ENCODE results near the gene WDR54.
A peak's percentile ranks its signal among the peaks of the same experiment; 100 is the strongest.

WDR54 gene, protein sequence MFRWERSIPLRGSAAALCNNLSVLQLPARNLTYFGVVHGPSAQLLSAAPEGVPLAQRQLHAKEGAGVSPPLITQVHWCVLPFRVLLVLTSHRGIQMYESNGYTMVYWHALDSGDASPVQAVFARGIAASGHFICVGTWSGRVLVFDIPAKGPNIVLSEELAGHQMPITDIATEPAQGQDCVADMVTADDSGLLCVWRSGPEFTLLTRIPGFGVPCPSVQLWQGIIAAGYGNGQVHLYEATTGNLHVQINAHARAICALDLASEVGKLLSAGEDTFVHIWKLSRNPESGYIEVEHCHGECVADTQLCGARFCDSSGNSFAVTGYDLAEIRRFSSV

DNA sequence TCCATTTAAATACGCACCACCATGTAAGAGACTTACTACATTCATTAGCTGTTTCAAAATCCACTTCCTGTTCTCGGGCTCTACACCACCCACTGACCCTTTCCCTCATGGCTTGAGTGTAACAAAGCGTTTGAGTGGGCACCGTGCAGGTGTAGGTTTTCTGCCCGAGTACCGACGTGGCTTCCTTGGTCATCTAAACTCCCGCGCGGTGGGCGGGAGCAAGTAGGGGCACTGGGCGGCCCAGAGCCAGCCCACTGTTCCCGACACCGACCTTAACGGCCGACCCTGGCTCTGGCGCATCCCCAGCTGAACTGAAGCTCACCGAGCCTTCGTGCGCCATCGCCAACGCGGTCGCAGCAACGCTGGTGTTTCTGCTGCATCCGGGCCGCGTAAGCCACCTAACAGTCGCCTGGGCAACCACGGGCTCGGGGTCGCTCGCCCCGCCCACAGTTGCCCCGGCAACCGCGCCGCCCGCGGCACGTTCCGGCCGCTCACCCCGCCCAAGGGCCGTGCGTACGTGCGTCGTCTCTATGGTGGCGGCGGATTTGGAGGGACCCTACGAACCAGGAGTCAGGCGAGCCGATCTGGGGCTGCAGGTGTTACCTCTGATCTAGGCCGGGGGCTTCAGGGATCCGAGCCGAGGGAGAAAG lies at the start of gene WDR54, which contains the start of gene C2orf81:
Gene WDR54 (plus strand): TSS at position 510 of the 650 bp plus-strand sequence. CDS start 424 bp downstream, outside the sequence.
Gene C2orf81 (minus strand): TSS at position 399 of the 650 bp plus-strand sequence. CDS start 59 bp downstream, at position 340.
- DNase-seq = peak; percentile 99

DNA sequence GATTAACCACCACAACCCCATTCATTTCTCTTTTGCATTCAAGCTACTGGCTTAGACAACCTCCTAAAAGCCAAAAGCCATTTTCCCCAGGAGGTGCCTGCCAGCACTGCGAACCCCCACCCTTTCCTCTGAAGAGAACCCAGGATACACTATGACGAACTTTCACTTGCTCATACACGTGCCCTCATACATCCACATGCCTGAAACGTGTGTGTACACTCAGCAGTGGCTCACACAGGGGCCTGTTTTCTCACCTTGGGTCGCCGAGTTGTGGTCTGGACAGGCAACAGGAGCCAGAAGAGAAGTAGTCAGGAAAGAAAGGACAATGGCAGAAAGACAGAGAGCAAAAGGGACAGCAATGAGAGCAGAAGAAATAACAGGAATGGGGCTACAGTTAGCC lies 48.9 kb upstream of the WDR54 start:
- no peak for DNase-seq

DNA sequence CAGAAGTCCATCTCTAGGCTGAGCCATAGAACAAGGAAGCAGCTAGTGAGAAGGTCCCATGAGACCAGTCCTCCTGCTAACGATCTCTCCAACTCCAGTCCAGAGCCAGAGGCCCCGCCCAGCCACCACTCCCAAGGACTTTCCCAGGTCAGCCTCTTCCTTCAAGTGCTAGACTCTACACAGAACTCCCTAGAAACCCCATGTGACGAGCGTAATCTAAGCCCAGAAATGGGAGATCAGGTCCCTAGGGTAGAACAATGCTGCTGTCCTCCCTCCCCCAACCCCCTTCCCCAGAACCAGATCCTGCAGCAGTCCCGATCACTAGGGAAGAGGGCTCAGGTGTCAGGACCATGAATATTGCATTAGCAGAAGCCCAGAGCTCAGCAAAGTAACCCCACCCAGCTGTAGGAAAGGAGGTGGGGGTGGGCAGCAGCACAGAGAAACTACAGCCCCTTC lies 48.3 kb upstream of the WDR54 start:
- no peak for DNase-seq

DNA sequence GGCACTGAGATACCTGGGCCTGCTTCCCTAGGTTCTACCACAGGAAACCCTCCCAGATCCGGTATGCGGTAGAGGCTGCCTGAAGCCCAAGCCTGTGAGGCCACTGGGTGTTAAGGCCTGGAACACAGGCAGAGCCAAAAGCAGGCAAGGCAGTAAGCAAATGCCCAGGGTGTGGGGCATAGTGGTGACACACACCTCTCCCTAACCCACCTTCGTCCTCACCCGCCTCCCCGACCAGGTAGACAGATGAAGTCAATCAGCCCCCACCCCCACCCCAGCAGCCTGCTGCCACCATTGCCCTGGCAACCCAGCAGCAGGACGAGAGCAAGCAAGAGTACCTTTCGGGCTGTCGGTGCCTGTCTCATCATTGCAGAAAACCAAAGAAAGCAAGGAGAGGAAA lies 47.5 kb upstream of the WDR54 start:
- DNase-seq = no peak

DNA sequence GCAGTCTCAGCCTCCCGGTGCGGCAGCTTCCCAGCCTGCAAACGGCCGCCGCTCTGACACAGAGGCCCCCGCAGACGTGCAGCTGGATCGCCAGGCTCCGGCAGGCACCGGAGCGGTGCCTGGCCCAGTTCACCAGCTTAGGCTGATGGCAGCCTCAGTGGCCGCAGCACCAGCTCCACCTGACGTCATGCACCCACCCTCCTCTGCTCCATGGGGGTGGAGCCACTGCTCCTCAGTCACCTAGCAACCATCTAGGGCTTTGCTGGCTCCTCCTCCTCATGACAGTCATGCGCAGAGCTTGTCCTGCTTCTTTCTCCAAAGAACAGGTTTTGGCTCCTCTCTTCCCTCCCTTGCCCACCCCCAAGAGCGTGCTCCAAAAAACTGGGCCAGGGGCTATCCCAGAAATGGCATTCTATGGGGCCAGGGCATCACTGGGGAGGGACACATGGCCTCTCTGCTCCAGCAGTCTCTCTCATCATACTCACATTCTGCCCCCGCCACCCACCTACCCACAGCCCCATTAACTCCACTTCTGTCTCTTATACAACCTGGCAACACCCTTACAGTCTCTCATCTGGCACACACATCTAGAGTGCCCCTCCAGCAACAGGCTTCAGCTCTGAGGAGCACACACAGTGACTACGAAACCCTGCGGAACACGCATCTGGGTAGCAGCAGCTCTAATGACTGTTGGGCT lies 46.9 kb upstream of the WDR54 start:
- DNase-seq = peak; percentile 76

DNA sequence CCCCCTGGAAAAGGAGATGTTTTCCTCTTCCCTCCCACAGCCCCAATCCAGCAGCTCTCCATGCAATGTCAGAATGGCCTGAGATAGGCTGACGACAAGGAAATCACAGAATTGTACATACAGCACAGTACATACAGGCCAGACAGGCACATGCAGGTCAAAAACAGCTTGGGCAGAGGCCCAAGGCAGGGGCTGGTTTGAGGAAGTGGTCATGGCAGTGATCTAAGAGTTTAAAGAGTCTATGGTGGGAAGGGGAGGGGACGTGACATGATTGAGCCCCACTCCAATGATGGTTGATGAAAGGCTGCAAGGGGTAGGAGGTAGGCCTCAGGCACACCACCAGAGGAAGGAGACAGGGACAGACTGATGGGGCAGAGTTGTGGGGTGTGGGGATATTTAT lies 45.7 kb upstream of the WDR54 start:
- DNase-seq = no peak

DNA sequence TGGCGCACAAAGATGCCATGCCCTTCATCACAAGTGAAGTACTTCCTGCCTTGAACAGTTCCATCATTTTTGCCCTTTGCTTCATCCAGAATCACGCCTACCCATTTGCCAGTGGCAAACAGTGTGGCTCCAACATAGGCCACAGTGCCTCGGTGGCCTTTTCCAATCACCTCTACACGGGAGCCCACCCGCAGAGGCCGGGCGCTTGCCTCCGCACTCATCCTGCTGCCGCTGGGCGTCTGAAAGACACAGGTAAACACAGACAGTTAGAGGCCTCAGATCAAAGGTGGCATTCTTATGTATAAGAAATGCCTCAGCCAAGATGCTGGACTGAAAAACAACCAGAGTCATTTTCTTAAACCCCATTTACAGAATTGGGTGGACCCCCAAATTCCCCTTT lies 43.5 kb upstream of the WDR54 start:
- no peak for DNase-seq

DNA sequence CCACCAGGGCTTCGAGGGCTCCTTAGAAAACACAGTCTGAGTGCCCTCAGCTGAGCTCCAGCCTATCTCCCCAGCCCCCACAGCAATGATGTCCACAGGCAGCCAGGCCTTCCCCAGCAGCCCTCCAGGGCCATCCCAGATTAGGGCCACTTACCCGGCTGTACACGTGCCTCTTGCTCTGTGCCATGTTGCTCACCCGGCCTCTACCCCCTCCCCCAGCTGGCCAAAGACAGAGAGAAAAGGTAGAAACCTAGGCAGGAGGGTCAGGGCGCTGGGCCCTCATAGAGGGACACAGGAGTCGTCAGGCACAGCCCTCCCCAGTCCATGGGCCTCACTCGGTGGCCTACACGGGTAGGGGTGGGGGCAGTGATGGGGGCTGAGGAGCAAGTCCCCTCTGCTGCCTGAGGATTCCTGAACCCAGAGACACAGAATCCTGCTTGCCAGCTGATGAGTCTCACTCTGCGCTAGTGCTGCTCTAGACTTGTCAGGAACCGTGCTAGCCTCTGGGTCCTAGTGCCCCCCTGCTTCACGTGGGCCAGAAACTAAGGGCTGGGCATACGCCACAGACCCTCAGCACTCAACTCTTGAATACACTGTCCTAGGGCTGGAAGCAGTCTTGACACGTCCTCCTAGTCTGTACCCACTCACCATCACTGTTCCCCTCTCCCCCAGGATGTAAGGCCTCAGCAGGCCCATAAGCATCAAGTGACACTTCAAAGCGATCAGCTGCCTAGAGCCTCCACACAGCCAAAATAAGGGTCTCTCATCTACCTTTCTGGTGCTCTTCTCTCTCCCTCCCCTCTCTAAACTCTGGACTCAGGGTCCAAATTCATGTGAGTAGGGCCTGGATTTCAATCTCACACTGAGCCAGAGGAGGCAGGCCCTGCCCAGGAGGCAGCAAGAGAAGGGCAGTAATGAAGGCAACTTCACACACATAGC lies 41.4 kb upstream of the WDR54 start, which contains the start of gene DCTN1:
Gene DCTN1 (minus strand): TSS at position 461 of the 939 bp plus-strand sequence. CDS start 274 bp downstream, at position 187.
- peak; percentile 13 for DNase-seq

DNA sequence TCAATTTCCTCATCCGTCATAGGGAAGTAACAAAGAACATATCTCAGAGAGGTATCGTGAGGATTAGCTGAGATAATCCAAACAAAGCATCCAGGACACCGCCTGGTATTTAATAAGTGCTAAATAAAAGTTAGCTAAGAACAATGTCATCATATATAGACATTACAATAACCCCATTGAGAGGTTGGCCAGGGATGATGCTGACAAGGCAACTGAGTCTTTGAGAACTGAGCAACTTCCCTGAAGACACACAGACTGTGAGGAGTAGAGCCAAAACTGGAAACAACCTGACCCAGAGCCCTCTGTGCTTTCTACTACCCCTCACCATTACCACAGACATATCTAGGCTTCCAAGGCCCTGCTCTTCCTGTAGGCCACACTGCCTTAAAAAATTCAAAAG lies 39.8 kb upstream of the WDR54 start:
- DNase-seq = no peak

DNA sequence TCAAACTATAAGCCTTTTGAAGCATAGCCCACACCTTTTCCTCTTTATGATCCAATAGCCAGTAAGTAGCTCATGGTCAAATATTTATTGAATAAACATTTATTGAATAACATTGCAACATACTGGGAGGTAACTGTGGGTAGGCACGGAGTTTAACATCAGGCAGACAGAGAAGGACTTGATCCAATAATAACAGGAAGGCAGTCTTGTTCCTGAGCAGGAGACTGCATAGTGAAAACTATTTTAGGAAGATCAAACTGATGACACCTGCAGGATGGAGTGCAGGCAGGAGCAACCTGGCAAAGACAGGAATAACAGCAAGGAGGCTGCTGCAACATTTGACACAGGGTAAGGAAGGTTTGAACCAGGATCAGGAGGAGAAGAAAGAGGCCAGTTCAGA lies 38.3 kb upstream of the WDR54 start:
- peak; percentile 53 for DNase-seq

DNA sequence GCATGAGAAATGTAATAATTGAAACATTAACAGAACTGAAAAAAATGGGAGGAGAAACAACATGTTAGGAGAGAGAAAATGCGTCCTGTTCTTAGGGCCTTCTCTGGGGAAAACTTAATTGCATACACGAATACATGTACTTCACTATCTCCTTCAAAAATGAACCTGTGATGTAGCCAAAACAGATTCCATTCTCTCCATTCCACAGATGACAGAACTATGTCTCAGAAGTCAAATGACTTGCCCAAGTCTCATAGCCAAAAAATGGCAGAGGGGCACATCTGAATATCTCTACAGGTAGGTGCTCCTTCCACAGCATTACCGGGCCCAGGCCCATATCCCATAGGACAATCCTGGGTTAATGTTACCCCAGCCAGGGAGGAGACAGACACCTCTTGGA lies 37.5 kb upstream of the WDR54 start:
- no peak for DNase-seq

DNA sequence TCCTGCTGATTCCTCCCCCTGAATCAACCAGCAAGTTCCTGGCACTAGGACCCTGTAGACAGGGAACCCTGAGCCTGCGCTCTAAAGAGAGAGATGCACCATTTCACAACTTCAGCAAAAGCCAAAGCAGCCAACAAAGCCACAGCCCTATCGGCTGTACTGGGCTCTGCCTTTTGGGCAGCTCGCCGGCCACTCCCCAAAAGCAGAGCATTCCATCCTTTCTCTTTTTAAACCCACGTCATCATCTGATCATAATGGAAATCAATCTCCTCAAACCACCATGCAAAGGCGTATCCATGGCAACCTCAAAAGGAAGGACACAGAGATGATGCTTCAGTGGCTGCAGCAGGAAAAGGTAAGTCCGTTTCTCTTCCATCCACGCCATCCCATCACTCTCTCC lies 36.1 kb upstream of the WDR54 start:
- no peak for DNase-seq

DNA sequence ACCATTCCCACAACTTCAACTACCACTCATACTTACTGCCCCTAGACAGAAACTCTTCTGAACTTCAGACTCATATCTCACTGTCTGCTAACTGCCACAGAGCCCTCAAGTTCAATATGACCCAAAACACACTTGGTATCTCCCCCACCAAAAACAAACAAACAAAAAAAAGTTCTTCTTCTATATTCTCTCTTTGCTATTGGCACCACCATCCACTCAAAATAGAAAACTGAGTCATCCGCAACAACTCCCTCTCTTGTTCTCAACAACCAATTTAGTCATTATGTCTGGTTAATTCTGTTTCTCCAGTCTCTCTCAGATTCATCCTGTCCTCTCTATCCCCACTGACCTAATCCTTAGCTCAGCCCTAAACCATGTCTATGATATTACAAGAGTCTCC lies 34.2 kb upstream of the WDR54 start:
- no peak for DNase-seq

DNA sequence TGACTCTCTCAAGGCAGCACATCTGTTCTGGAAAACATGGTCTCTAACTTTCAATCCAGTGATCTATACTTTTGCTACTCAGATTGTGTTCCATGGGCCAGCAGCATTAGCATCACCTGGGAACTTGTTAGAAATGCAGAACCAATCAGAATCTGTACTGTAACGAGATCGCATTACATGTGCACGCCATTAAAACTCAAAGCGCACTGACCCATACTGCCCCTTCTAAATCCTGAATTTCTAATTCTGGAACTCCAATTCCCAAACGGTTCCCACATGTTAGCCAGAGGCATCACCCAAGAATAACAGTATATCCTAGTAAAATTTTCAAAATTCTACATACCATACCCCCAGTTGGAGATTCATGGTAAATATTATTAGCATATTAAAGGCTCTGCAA lies 30.9 kb upstream of the WDR54 start:
- no peak for DNase-seq

DNA sequence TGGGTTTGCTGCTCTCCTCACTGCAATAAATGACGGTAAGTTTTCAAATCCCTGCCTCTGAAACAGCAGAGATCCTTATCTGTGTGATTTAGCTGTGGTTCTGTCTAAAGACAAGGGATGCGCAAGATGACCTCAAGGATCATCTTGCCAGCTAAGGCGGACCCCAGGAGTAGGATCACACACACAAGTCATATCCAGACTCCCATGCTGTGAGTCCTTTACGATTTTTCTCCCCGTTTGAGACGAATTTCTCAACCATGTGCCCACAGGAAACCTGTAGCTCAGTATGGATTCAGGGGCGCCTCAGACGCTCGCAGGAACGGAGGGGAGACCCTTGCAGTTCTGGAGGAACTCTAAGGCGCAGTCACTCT lies 30.3 kb upstream of the WDR54 start:
- peak; percentile 56 for DNase-seq

DNA sequence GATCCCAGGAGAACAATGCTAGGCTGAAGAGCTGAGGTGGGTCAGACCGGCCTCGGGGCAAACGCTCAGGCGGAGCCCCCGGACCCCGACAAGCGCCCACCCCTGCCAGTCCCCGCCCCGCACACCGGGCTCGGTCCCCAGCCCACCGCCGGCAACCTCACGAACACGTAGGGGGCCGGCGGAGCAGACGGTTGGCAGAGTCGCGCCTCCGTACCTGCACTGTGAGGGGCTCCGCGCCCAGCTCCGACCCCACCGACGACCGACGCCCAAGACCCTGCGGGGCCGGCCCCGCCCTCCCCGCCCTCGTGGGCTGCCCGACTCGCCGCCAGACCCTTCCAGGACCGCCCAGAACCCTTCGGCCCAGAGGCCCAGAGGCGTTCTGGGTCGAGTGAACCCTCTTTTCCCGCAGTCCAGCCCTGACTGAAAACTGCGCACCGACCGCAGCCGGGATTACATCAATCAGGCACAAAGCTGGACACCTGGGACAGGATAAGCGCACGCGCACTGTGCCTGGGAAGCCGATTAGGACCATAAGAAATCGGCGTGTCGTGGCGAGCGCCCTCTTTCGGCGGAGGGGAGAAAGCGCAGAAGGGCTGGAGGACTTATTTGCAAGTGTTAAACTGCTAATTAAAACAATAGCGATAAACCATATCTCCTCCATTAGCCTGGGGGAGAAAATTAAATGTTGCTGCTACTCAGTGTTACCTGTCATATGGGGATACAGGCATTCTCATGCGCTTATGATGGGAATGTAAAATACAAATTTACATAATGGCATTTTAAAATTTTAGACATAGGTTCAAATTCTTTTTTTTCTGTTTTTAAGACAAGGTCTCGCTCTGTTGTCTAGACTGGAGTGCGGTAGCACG lies 29.7 kb upstream of the WDR54 start:
- DNase-seq = peak; percentile 95

DNA sequence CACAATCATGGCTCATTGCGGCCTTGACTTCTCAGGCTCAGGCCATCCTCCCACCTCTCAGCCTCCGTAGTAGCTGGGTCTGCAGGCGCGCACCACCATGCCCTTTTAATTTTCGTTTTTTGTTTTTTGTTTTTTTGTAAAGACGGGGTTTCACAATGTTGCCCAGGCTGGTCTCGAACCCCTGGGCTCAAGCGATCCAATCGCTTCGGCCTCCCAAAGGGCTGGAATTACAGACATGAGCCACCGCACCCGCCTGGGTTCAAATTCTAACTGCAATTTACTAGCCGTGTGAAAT lies 29.1 kb upstream of the WDR54 start:
- DNase-seq = no peak

DNA sequence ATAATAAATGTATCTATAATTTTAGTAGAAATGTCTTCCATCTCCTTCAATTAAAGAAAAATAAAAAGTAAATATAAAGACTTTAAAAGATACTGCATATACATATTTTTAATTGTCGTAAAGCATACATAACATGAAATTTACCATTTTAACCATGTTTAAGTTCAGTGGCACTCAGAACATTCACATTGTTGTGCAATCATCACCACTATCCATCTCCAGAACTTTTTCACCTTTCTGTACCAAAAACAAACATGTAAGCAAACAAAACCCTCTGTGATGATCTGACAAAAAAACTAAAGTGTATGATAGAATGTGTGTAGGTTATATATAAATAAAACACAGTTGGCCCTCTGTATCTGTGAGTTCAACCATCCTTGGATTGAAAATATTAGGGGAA lies 28.0 kb upstream of the WDR54 start:
- DNase-seq = no peak

DNA sequence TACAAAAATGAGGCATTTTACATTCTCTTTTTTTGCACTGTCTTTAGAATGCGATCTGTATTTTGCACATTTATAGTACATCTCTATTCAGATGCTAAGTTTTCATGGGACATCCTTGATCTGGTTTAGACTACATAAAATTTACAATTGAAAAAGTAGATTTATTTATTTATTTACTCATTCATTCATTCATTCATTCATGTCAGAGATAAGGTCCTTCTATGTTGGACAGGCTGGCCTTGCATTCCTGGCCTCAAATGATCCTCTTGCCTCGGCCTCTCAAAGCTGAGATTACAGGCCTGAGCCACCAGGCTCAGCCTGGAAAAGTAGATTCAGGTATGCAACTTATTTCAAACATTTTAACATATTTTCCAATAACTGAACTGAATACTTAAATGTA lies 25.4 kb upstream of the WDR54 start:
- DNase-seq = no peak

DNA sequence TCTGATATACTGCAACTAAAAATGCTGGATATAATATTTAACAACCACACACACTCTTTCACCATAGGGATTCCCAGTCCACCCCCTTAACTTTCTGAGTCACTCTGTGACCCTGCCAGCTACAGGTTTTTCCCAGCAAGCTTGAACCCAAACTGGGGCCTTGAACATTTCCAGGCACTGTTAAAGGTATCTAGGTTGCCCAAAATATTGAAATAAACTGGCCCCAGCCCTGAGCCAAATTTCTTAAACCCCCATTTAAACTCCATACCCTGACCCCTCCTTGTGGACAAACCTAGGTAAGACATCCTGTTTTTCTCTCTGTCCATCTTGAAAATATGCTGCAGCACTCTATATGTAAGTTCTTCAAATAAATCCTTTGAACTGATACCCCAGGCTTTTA lies 21.7 kb upstream of the WDR54 start:
- peak; percentile 63 for DNase-seq

DNA sequence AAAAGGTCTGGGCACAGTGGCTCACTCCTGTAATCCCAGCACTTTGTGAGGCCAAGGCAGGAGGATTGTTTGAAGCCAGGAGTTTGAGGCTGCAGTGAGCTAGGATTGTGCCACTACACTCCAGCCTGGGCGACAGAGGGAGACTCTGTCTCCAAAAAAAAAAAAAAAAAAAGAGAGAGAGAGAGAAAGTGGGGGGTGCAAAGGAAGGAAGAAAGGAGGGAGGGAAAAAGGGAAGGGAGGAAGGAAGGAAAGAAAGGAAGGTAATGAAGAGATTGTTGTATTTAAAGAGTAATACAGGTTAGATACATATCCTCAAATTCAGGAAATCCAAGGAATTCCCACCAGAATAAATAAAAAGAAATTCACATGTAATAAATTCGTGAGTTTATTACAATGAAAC lies 19.6 kb upstream of the WDR54 start:
- DNase-seq = no peak

DNA sequence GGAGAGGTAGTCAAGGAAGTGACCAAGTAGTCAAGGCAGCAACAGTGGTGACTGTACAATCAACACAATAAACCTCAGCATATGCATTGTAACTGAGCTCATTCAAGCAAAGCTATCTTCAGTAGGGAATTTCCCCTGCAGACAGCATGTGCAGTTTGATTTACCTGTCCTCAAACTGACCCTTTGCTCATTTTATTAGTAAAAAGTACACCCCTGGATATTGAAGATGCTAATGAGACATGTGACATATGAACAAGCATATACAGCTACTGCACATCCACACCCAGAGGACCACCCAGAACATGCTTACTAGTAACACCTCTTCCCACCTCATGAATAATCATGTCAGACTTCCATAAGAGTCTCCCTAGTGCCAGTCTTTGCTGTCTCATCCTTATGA lies 15.5 kb upstream of the WDR54 start:
- peak; percentile 73 for DNase-seq
